Measurements from ENCODE around the gene PIK3C2G.
"Not testable (repeated sequence)": the region's sequence is repeated elsewhere in the genome, so short reads cannot be mapped to it uniquely, and the experiment has no call there.

The PIK3C2G gene, protein sequence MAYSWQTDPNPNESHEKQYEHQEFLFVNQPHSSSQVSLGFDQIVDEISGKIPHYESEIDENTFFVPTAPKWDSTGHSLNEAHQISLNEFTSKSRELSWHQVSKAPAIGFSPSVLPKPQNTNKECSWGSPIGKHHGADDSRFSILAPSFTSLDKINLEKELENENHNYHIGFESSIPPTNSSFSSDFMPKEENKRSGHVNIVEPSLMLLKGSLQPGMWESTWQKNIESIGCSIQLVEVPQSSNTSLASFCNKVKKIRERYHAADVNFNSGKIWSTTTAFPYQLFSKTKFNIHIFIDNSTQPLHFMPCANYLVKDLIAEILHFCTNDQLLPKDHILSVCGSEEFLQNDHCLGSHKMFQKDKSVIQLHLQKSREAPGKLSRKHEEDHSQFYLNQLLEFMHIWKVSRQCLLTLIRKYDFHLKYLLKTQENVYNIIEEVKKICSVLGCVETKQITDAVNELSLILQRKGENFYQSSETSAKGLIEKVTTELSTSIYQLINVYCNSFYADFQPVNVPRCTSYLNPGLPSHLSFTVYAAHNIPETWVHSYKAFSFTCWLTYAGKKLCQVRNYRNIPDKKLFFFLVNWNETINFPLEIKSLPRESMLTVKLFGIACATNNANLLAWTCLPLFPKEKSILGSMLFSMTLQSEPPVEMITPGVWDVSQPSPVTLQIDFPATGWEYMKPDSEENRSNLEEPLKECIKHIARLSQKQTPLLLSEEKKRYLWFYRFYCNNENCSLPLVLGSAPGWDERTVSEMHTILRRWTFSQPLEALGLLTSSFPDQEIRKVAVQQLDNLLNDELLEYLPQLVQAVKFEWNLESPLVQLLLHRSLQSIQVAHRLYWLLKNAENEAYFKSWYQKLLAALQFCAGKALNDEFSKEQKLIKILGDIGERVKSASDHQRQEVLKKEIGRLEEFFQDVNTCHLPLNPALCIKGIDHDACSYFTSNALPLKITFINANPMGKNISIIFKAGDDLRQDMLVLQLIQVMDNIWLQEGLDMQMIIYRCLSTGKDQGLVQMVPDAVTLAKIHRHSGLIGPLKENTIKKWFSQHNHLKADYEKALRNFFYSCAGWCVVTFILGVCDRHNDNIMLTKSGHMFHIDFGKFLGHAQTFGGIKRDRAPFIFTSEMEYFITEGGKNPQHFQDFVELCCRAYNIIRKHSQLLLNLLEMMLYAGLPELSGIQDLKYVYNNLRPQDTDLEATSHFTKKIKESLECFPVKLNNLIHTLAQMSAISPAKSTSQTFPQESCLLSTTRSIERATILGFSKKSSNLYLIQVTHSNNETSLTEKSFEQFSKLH (N-terminal part only)

DNA sequence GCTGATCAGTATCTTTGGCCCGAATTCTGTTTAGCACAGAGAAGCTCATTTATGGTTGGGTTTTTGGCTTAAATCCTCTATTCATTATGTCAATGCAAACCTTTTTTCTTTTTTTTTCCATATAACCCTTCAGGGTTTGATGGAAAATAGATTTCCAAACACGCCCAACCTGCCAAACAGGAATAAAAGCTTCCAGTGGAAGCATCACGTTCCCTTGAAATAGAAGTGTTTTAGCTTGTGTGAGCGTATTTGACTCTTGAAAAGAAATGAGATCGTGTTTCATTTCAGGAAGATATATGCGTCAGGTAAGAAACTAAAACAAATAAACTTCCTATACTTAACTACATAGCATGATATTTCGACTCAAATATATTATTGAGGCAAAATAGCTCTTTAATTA is at the start of gene PIK3C2G:
TSS of gene PIK3C2G (plus strand) at position 246 of the 400 bp plus-strand sequence. CDS start 20,564 bp downstream, outside the sequence.
- no peak for DNase-seq (ENCODE audit: low read depth in 2 of 2)

DNA sequence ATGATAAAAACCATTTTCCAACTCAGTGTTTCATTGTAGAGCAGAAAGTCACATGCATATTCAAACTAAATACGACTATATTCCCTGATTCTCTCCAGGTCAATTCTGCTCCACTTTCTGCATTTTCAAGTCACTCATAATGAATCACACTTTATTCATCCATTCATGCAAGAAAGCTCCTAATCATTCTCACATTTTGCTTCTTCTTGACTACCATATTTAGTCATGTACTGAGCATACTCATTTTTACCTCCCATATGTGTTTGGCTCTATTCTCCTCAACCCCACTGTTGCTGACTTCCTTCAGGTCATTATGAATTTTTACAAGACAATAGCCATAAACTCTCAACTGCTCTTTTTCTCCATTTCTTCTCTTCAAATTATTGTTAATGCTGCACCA is 43.4 kb upstream of the PIK3C2G start:
- DNase-seq (ENCODE audit: low read depth in 2 of 2) = no peak

DNA sequence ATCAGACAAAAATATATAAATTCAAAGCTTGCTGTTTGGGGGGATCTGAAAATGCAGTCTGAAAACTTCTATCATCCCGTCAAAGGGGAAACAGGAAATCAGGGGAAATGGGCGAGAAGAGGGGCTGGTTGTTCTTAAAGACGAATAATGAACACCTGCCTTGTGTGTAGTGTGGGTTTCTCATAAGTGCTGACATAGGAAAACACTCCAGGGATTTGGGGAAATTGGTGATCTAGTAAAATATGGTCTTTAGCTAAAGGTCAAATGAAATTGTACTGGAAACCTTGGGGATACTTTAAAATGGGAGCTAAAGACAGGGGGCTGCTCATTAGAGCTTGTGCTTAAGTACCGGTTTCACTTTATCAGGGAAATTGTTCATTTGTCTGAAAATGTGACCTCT is 39.6 kb upstream of the PIK3C2G start:
- no peak for DNase-seq (ENCODE audit: low read depth in 2 of 2)

DNA sequence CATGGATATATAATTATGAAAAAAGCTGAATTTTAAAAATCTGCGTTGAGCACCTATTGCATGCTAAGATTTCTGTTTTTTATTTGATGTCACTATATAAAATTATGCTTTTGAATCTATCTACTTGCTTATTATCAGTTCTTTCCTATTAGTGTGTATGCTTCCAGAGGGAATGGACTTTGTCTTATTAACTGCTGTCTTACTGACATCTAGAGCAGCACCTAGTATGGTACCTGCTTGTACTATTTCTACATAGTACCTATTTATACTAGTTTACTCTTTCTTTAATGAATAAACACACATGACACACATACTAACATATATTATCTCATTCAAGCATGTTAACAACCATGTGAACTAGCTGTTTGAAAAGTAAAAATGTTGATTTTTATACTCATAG is 38.6 kb upstream of the PIK3C2G start:
- no peak for DNase-seq (ENCODE audit: low read depth in 2 of 2)

DNA sequence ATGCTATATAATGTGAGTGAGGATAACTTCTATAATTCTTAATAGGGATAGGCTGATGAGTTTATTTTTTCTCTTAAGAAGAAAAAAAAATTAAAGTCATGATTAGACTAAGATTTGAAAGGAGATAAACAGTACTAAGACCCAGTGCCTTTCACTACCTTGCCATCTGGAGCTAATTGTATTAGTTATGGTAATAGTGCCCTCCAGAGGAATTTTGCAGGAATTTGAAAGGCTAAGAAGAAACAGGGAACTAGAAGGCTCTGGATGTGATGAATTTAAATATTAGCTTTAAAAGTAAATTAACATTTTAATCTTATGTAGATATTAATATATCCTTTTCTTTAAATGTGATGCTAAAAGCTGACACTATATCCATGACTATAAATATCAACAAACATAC is 36.6 kb upstream of the PIK3C2G start:
- no peak for DNase-seq (ENCODE audit: low read depth in 2 of 2)

DNA sequence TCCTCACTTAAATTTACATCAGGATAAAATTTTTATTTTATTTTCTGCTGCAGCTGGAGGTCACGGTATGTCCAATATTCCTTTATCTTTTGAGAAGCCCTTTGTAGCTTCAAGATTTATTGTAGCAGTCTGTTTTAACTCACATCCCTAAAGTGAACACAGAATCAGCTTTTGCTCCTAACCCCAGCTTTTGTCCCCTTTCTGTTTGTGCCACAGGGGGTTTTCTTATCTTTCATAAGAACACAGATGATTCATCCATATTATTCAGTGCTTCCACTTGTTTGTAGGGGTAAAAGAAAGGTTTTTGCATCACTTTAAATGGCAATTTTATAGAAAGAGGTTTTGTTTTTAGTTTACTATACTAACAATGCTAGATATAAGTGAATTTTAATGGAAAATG is 21.8 kb upstream of the PIK3C2G start:
- no peak for DNase-seq (ENCODE audit: low read depth in 2 of 2)

DNA sequence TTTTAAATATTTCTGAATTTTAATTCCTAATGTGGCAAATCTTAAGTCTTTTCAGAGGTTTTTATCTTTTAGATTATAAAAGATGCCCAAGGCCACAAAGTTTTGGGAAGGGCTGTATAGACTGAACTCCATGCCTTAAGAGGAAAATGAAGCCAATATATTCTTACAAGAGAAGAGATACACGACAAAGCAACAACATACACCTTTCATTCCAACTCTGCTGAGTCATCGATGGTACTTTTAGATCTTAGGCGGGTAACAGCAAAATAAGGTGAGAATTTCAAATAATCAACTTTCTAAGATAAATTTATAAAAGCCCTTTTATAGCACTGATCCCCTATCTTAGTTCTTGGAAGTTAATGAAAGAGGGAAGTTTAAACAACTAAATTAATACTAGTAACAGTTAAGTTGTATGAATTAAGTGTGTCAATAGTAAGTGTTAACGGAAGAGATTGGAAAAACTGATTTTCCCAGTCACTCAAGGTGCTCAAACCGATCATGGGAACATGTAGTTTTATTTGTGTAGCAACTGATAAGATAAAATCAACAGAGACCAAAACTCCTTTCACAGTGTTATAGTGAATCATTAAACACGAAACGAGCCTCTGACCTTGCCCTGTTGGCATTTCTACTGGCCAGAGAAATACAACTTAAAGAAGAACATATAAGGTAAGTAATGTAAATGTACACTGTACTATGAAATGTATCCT is 18.8 kb upstream of the PIK3C2G start:
- DNase-seq (ENCODE audit: low read depth in 2 of 2) = no peak

DNA sequence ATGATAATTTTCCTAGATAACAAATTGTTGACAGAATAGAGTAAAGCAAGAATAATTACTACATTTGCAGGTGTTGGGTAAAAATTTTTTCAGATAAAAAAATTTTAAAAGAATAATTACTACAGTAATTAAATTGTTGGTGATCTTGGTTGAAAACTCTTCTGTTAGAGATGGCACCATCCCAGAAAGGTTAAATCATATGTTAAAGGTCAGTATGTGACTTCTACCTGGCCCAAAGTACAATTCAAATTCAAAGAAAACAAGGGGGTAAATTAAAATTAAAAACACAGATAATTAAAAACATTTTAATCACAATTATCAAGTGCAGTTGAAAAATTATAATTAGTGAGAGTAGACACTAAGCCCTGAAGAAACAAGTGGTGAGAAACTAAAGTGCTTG is 18.1 kb upstream of the PIK3C2G start:
- DNase-seq (ENCODE audit: low read depth in 2 of 2) = no peak

DNA sequence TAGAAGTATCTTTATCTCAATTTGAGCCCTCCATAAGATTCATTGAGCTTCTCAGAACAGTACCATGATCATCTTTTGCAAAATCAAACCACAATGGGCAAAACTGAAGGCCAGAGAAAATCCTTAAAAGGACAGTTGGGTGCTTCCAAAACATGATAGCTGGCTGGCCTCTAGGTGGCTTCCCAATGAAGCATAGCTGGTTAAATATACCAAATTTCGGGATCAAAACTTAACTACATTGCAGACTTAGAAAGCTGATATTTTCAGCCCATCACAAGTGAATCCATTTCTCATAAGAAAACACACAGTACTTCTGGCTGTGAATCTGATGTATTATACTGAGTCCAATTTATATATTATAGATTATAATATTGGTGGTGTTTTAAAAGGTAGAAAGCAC is 15.3 kb upstream of the PIK3C2G start:
- DNase-seq (ENCODE audit: low read depth in 2 of 2) = no peak

DNA sequence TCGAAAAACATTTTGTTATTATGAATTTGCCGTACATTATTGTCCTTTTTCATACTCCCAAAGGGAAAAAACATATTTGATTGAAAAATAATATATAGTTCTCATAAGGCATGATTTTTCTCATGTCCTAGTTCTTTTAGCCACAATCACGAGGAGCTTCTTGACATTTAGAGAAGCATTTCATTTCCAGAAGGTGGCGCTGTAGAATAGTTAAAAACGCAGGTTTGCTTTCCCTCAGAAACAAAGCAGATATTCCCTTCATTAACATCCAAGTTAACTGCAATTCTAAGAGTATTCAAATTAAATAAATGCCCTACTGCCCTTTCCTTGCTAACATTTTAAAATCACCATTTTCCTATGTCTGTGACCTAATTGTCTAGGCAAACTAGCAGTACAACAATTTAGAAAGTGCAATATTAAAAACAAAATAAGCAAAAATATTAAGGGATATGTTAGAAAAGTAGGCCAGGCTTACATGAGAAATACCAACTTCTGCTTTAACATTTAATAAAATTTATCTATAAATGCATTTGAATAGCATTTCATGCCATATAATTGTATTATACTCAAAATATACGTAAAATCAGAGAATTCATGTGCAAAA is 10.9 kb upstream of the PIK3C2G start:
- DNase-seq (ENCODE audit: low read depth in 2 of 2) = no peak

DNA sequence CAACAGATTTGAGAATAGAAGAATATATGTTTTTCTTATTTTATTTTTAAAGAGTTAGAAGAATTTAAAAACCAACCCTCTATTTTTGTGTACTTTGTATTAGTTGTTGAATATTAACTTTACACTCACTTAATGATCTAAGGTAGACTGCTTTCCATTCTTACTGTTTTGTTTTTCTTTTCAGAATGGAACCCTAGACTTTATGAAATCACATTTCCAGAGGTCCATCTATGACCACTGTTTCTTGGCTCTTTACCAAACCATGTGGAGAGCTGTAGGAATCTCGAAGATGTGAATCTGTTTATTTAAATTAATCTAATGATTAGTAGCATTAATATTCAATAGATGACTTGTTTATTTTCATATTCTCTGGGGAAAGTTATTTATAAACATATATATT is 7.2 kb upstream of the PIK3C2G start:
- no peak for DNase-seq (ENCODE audit: low read depth in 2 of 2)

DNA sequence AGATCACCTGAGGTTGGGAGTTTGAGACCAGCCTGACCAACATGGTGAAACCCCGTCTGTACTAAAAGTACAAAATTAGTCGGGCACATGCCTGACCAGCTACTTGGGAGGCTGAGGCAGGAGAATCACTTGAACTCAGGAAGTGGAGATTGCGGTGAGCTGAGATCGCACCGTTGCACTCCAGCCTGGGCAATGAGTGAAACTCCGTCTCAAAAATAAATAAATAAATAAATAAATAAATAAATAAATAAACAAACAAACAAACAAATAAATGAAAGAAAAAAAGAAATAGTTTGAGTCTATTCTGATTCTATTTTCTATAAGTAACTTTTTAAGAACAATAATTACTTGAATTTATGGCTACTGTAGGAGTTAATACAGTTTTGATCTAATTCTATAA is 6.3 kb upstream of the PIK3C2G start:
- DNase-seq (ENCODE audit: low read depth in 2 of 2) = not testable (repeated sequence)

DNA sequence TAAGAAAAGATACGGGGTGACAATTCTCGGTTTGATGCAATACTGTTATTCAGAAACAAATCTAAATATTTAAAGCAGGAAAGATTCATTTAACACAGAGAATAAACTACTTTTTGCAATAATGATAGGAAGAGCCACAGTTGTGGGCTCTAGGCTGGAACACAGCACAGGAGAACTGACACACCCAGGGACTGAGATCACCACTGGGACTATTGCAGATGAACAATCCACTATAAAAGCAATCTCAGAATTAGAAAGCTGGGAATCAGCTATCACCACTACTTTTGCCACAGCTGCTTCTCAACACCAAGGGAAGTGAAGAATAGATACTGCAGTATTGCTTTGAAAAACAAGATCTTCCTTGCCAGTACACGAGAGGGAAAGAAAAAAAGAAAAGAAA is 4.1 kb upstream of the PIK3C2G start:
- DNase-seq (ENCODE audit: low read depth in 2 of 2) = no peak

DNA sequence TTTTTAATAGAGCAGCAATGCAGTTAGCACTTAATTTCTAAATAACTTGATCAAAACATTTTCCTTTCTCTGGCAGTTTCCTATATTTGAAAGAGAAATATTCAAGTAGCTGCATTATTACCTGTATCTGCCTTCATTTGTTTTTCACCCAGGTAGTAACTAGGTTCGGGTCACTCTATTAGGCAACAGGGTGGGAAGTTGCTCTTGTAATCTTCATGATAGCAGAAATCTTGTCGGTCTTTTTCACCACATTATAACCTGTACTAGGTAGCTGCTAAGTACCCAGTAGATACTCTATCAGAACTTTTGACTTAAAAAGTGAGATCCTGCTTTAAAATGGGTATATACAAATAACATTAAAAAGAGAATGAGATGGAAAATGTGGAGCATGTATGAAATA is 2.4 kb upstream of the PIK3C2G start:
- DNase-seq (ENCODE audit: low read depth in 2 of 2) = no peak

DNA sequence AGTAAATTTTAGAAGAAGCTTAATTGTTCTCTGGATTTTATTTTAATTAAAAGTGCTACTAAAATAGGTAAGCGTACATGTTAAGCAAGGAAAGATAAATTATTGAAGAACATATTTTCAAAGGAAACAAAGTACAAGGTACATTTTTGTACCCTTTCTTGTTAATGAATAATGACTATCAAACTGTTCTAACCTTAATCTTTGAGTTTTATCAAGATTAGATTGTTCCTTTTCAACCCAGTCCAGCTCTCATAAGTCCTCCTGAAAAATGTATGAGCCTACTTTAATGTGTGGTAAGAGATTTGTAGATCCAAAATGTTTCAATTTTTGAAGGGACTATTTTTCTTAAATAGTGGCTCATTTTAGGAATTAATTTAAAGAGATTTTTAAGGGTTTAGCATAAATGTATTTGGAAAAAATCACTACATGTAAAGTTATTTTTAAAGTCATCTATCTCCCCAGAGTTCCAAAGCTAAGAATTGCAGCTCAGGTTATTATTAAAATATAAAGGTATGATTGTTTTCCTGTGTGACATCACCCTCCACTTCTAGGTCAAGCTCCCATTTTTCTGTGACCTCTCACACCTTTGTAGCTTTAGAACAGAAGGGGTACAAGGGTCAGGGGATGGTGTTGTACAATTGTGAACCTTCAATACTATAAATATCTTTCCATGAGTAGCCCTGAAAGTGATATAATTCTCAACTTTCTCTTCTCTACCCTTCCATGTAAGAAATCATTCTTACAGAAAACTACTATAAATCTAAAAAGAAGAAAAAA is 1.2 kb upstream of the PIK3C2G start:
- no peak for DNase-seq (ENCODE audit: low read depth in 2 of 2)

DNA sequence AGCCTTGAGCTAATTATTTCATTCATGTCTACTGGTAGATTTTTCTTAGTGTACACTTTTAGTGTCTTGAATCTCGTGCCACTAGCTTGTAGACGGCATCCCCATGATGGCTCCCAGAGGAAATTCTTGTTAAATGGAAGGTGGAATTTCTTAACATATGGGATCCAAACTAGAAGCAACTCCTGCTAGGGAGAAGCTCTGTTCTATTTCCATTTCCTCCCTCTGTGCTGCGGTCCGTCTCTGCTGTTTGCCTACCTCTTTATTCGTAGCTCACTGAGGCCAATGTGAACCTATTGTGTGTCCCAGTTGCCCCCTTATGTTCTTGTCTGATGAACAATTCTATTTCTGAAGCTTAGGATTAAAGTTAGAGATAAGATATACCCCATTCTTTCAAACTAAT is 588 bp downstream of the PIK3C2G start:
- no peak for DNase-seq (ENCODE audit: low read depth in 2 of 2)

DNA sequence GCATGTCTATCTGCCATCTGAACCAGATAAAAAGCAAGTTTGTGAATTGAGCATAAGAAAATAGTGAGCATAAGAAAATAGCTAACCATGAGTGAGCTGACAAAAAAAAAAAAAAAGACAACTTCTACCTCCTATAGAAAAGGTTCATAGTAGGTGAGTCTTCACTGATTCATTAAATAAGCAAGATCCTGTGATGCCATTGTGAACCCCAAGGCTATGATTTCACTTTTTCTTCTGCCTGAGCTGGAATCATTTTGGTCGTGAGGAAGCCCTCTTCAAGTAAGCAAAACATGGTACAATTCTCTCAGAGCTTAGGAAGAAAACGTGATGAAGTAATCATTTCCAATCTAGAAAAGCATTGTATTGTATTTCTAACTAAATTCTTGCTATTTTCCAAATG is 1.2 kb downstream of the PIK3C2G start:
- DNase-seq (ENCODE audit: low read depth in 2 of 2) = no peak

DNA sequence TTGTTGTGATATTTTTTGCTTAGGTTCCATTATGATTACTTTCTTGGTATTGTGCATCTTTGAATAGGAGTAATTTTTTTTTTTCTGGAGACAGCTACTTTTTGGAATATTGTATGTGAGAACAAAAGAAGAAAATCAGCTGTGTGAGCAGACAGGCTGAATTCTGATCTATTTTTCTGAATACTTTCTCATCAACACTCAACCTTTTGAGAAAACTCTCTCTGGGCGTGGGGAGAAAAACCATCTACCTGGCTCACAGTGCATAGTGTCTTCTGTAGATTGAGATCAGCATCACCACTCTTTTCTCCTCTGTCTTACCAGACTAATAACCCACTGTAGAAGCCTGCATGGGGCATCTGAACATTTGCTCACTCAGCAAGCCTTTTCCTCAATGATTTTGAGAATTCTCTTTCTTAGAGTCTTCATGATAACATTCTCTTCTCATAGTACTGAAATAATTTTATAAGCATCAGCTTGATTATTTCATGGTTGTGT is 3.3 kb downstream of the PIK3C2G start:
- no peak for DNase-seq (ENCODE audit: low read depth in 2 of 2)

DNA sequence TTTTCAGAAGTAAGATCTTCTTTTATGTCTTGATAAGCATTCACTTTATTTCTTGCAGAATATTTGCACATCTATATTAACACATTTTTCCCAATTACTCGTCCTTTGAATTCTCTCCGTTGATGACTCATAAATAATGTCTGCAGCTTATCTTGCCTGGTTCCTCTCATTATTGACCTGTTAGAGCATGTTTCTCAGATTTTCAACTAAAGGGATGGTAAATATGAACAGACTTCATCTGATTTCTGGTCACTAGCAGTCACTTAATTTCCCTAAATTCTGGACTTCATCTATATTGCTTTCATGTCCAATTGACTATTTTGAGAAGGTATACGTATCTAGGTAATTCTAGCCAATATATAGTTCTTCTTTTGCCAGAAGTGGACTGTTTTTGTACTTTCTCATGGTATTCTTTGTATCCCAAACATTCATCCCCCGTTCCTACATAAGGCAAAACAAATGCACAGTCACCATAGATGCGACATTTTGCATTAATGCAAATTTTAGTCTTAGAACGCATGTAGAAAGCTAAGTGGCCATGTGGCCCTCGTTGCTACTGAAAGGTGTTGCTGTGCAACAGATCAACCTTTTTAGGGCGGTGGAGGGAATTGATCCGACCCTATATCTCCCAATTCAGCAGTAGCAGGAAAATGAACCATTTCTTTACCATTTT is 6.2 kb downstream of the PIK3C2G start:
- no peak for DNase-seq (ENCODE audit: low read depth in 2 of 2)

Data from stimulated activated CD4-positive, alpha-beta T cell treated with anti-CD3 and anti-CD28 coated beads, Interleukin-15, amount 100 ng/mL, for 48 hours (primary cell).